ENCODE data around the gene ATP8B1. TPM values are rescaled to one million over a fixed set of nuclear protein-coding genes. Genes with fewer than 3 reads are reported as not detected.
"Not testable (repeated sequence)": the region's sequence is repeated elsewhere in the genome, so short reads cannot be mapped to it uniquely, and the experiment has no call there.

Gene ATP8B1
- total RNA-seq, 2 experiments from 2014 or later: not detected

DNA sequence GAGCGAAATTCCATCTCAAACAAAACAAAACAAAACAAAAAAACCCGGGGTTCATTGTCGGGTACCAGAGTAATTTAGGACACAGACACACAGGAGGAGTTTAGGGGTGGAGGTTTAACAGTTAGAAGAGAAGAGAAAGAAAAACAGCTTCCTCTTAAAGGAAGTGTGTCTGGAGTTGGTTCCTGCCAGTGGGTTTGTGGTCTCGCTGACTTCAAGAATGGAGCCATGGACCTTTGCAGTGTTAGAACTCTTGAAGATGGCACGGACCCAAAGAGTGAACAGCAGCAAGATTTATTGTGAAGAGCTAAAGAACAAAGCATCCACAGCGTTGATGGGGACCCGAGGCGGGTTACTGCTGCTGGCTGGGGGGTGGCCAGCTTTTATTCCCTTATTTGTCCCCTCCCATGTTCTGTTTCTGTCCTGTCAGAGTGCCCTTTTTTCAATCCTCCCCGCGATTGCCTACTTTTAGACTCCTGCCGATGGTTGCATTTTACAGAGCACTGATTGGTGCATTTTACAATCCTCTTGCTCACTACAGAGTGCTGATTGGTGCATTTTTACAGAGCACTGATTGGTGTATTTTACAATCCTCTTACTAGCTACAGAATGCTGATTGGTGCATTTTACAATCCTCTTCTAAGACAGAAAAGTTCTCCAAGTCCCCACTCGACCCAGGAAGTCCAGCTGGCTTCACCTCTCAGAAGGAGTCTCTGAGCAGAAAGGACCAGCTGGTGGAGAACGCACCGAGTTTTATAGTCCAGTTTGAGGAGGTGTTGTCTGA, 28.7 kb upstream of the ATP8B1 start:
- ATAC-seq (ENCODE audit: poor library complexity) (no peak), DNase-seq (no peak)
- Histone ChIP-seq H3K27ac (ENCODE audit: low read depth in 1 of 2, low read length in 2 of 2) (no peak overlapping the region), H3K9me3 (ENCODE audit: control insufficient read depth in 1 of 2, insufficient read depth in 1 of 2, low read length in 2 of 2) (peaks cover 0 to 10% of the 10 kb centered on the region in 2 experiments), H3K4me1 (ENCODE audit: insufficient read depth, low read length) (peaks cover 2% of the 10 kb centered on the region), H3K27me3 (ENCODE audit: control insufficient read depth in 1 of 2, insufficient read depth in 2 of 2, low read length in 2 of 2) (no peaks in the 10 kb centered on the region), H3K4me3 (ENCODE audit: low read length) (no peak overlapping the region), H3K36me3 (ENCODE audit: insufficient read depth, low read length) (no peaks in the 10 kb centered on the region)
- intact Hi-C loops (cut with DNase I, micrococcal nuclease): no loop called here
- no peaks in the 10 kb centered on the region for H3K36me3 Mint-ChIP-seq (ENCODE audit: low read depth)
- H3K27ac Mint-ChIP-seq: no peak overlapping the region
- H3K9me3 Mint-ChIP-seq: peaks cover 6% of the 10 kb centered on the region
- H3K4me1 Mint-ChIP-seq (ENCODE audit: low read depth): peaks cover 28% of the 10 kb centered on the region
- peaks cover 4% of the 10 kb centered on the region for H3K27me3 Mint-ChIP-seq
- POLR2A ChIA-PET: no interaction called here
- no peak for TF ChIP-seq CTCF (IDR thresholded peaks at IDR 0.05)
- H3K4me3 Mint-ChIP-seq: peak overlapping the region; percentile 48
- CTCF ChIA-PET: no interaction called here

DNA sequence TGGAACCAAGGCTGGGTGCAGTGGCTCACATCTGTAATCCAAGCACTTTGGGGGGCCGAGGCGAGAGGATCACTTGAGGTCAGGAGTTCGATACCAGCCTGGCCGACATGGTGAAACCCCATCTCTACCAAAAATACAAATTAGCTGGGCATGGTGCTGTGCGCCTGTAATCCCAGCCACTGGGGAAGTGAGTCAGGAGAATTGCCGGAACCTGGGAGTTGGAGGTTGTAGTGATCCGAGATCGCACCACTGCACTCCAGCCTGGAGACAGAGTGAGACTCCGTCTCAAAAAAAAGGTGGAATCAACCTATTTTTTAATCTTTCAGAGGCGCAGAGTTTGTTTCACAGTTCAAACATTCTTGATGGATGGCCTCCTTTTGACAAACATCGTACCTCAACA, 24.5 kb upstream of the ATP8B1 start:
- no peaks in the 10 kb centered on the region for H3K36me3 Mint-ChIP-seq (ENCODE audit: low read depth)
- H3K36me3 ChIP-seq (ENCODE audit: insufficient read depth, low read length): no peaks in the 10 kb centered on the region
- ChIA-PET CTCF (interaction anchor here (1.8 kb wide), 1 partner anchor 10 kb away, joined by 4 read pairs; no protein-coding TSS in a partner anchor), POLR2A (no interaction called here)
- no peak overlapping the region for H3K27ac ChIP-seq (ENCODE audit: low read depth in 1 of 2, low read length in 2 of 2)
- DNase-seq: no peak
- no peak for ATAC-seq (ENCODE audit: poor library complexity)
- H3K4me1 Mint-ChIP-seq (ENCODE audit: low read depth): peaks cover 12% of the 10 kb centered on the region
- H3K4me1 ChIP-seq (ENCODE audit: insufficient read depth, low read length): no peaks in the 10 kb centered on the region
- H3K9me3 Mint-ChIP-seq: peaks cover 6% of the 10 kb centered on the region
- peaks cover 0 to 10% of the 10 kb centered on the region in 2 experiments for H3K9me3 ChIP-seq (ENCODE audit: control insufficient read depth in 1 of 2, insufficient read depth in 1 of 2, low read length in 2 of 2)
- H3K27me3 ChIP-seq (ENCODE audit: control insufficient read depth in 1 of 2, insufficient read depth in 2 of 2, low read length in 2 of 2): no peaks in the 10 kb centered on the region
- H3K4me3 Mint-ChIP-seq: no peak overlapping the region
- no peak overlapping the region for H3K27ac Mint-ChIP-seq
- intact Hi-C loops (cut with DNase I, micrococcal nuclease): no loop called here
- H3K27me3 Mint-ChIP-seq: no peaks in the 10 kb centered on the region
- no peak overlapping the region for H3K4me3 ChIP-seq (ENCODE audit: low read length)
- TF ChIP-seq CTCF (IDR thresholded peaks at IDR 0.05): no peak

DNA sequence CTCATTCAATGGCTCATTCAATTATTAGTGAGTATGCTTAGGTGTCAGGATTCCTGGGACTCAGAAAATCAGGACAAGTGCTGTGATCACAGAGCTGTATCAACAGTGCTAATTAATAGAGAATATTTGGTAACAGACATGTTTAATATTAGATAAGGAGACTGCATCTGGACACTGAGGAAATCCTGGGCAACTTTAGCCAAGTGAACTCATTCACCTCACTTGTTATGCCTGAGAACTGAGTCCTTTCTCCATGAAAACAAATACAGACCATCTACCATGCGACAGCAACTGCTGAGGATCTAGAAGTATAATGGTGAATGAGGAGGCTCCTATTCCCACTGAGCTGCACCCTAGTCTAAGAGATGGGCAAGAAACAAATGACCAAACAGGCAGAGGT, 23.1 kb upstream of the ATP8B1 start:
- CTCF ChIA-PET: no interaction called here
- intact Hi-C loops (cut with DNase I, micrococcal nuclease): no loop called here
- H3K4me3 Mint-ChIP-seq: no peak overlapping the region
- H3K9me3 Mint-ChIP-seq: no peaks in the 10 kb centered on the region
- Histone ChIP-seq H3K36me3 (ENCODE audit: insufficient read depth, low read length) (no peaks in the 10 kb centered on the region), H3K4me3 (ENCODE audit: low read length) (no peak overlapping the region), H3K4me1 (ENCODE audit: insufficient read depth, low read length) (no peaks in the 10 kb centered on the region), H3K27me3 (ENCODE audit: control insufficient read depth in 1 of 2, insufficient read depth in 2 of 2, low read length in 2 of 2) (peaks cover 0 to 2% of the 10 kb centered on the region in 2 experiments), H3K9me3 (ENCODE audit: control insufficient read depth in 1 of 2, insufficient read depth in 1 of 2, low read length in 2 of 2) (peaks cover 0 to 6% of the 10 kb centered on the region in 2 experiments), H3K27ac (ENCODE audit: low read depth in 1 of 2, low read length in 2 of 2) (no peak overlapping the region)
- no peak for DNase-seq
- no peaks in the 10 kb centered on the region for H3K36me3 Mint-ChIP-seq (ENCODE audit: low read depth)
- H3K27ac Mint-ChIP-seq: no peak overlapping the region
- ATAC-seq (ENCODE audit: poor library complexity): no peak
- POLR2A ChIA-PET: no interaction called here
- no peaks in the 10 kb centered on the region for H3K27me3 Mint-ChIP-seq
- TF ChIP-seq CTCF (IDR thresholded peaks at IDR 0.05): no peak
- H3K4me1 Mint-ChIP-seq (ENCODE audit: low read depth): peaks cover under 1% of the 10 kb centered on the region

GRCh38 chr18:57820583-57820982, 17.5 kb upstream of the ATP8B1 start:
- H3K4me3 ChIP-seq (ENCODE audit: low read length); H3K27ac ChIP-seq (ENCODE audit: low read depth in 1 of 2, low read length in 2 of 2); H3K36me3 ChIP-seq (ENCODE audit: insufficient read depth, low read length); H3K36me3 Mint-ChIP-seq (ENCODE audit: low read depth); DNase-seq; H3K9me3 Mint-ChIP-seq; H3K9me3 ChIP-seq (ENCODE audit: control insufficient read depth in 1 of 2, insufficient read depth in 1 of 2, low read length in 2 of 2); H3K4me1 Mint-ChIP-seq (ENCODE audit: low read depth); CTCF ChIA-PET; POLR2A ChIA-PET; H3K27me3 ChIP-seq (ENCODE audit: control insufficient read depth in 1 of 2, insufficient read depth in 2 of 2, low read length in 2 of 2); H3K4me1 ChIP-seq (ENCODE audit: insufficient read depth, low read length); H3K27ac Mint-ChIP-seq; H3K4me3 Mint-ChIP-seq; intact Hi-C loops (cut with DNase I, micrococcal nuclease); ATAC-seq (ENCODE audit: poor library complexity): not testable (repeated sequence)
- peaks cover 16% of the 10 kb centered on the region for H3K27me3 Mint-ChIP-seq
